ENCODE data around the gene CDKAL1.

CDKAL1 gene

GRCh38 chr6:21281366-21281765 is 747.1 kb downstream of the CDKAL1 start:
- no peak for DNase-seq
